ENCODE data around the gene PGBD5. TPM values are rescaled to one million over a fixed set of nuclear protein-coding genes. Genes with fewer than 3 reads are reported as not detected.
A peak's percentile ranks its signal among the peaks of the same experiment; 100 is the strongest.

PGBD5 gene
- total RNA-seq, 1 donor from 2014 or later = 19.7 TPM

GRCh38 chr1:230281556-230281955 is 144.6 kb downstream of the PGBD5 start:
- DNase-seq (ENCODE audit: low read depth) = no peak

GRCh38 chr1:230280906-230281413 is 145.2 kb downstream of the PGBD5 start:
- DNase-seq (ENCODE audit: low read depth) = no peak

- no peak for DNase-seq (ENCODE audit: low read depth)
Observed at GRCh38 chr1:230280054-230280795, 145.9 kb downstream of the PGBD5 start.

GRCh38 chr1:230279583-230279945 is 146.6 kb downstream of the PGBD5 start:
- DNase-seq (ENCODE audit: low read depth) = no peak

- DNase-seq (ENCODE audit: low read depth) = no peak
Observed at GRCh38 chr1:230278871-230279582, 147.1 kb downstream of the PGBD5 start.

GRCh38 chr1:230278376-230278775 is 147.8 kb downstream of the PGBD5 start:
- DNase-seq (ENCODE audit: low read depth) = no peak

- no peak for DNase-seq (ENCODE audit: low read depth)
Observed at GRCh38 chr1:230277201-230278025, 148.7 kb downstream of the PGBD5 start.

GRCh38 chr1:230276401-230276800 is 149.7 kb downstream of the PGBD5 start:
- no peak for DNase-seq (ENCODE audit: low read depth)

GRCh38 chr1:230274254-230274653 is 151.9 kb downstream of the PGBD5 start:
- no peak for DNase-seq (ENCODE audit: low read depth)

- DNase-seq (ENCODE audit: low read depth) = no peak
Observed at GRCh38 chr1:230273141-230273710, 152.9 kb downstream of the PGBD5 start.

- no peak for DNase-seq (ENCODE audit: low read depth)
Observed at GRCh38 chr1:230272557-230272956, 153.6 kb downstream of the PGBD5 start.

- no peak for DNase-seq (ENCODE audit: low read depth)
Observed at GRCh38 chr1:230271300-230272035, 154.7 kb downstream of the PGBD5 start.

GRCh38 chr1:230270559-230271281 is 155.4 kb downstream of the PGBD5 start:
- DNase-seq (ENCODE audit: low read depth) = no peak

GRCh38 chr1:230270185-230270558 is 156.0 kb downstream of the PGBD5 start:
- DNase-seq (ENCODE audit: low read depth) = no peak

GRCh38 chr1:230268371-230269170 is 157.6 kb downstream of the PGBD5 start:
- peak; percentile 65 for DNase-seq (ENCODE audit: low read depth)

GRCh38 chr1:230267338-230268065 is 158.6 kb downstream of the PGBD5 start:
- DNase-seq (ENCODE audit: low read depth) = no peak

- DNase-seq (ENCODE audit: low read depth) = no peak
Observed at GRCh38 chr1:230266456-230266855, 159.7 kb downstream of the PGBD5 start.

GRCh38 chr1:230265200-230266115 is 160.7 kb downstream of the PGBD5 start:
- no peak for DNase-seq (ENCODE audit: low read depth)
